Neural cell (in vitro differentiated cells): ENCODE results near the gene SLC7A1. TPM values are rescaled to one million over a fixed set of nuclear protein-coding genes. Genes with fewer than 3 reads are reported as not detected.

Experiments
- H2AFZ ChIP-seq: fragments of 200-600, 300-800 bp; sonication (generic), shearing (Covaris generic); 2 replicates; pipeline ENCODE4 v1.6.0; 2014; ENCODE audit warnings: low read depth, mild to moderate bottlenecking, antibody characterized with exemption, low read length, moderate library complexity
- H3F3A ChIP-seq: fragments of 200-600 bp; shearing (Covaris generic); 2 replicates; pipeline ENCODE4 v1.6.1; 2016; ENCODE audit warnings: mild to moderate bottlenecking, moderate library complexity, mixed read lengths, antibody characterized with exemption, low read length; ENCODE audit not compliant: insufficient read depth, poor library complexity, severe bottlenecking
- H3K27ac ChIP-seq: fragments of 200-600, 300-800 bp; sonication (generic), shearing (Covaris generic); 2 replicates; pipeline ENCODE4 v1.5.1; 2014; ENCODE audit warnings: mild to moderate bottlenecking, low read length, moderate library complexity
- H3K27me3 ChIP-seq: fragments of 300-800, 200-600 bp; sonication (generic), shearing (Covaris generic); 2 replicates; pipeline ENCODE4 v1.6.0; 2014; ENCODE audit warnings: mild to moderate bottlenecking, low read depth, low read length, moderate library complexity; ENCODE audit not compliant: insufficient read depth
- H3K36me3 ChIP-seq: fragments of 300-800, 200-600 bp; sonication (generic), shearing (Covaris generic); 2 replicates; pipeline ENCODE4 v1.5.1; 2014; ENCODE audit warnings: mild to moderate bottlenecking, antibody characterized with exemption, low read length, moderate library complexity; ENCODE audit not compliant: insufficient read depth
- H3K4me2 ChIP-seq: fragments of 300-800, 200-600 bp; sonication (generic), shearing (Covaris generic); 2 replicates; pipeline ENCODE4 v1.6.0; 2014; ENCODE audit warnings: mild to moderate bottlenecking, low read length
- H3K4me3 ChIP-seq: fragments of 300-800, 200-600 bp; sonication (generic), shearing (Covaris generic); 2 replicates; pipeline ENCODE4 v1.5.1; 2014; ENCODE audit warnings: mild to moderate bottlenecking, low read length, moderate library complexity
- H3K79me2 ChIP-seq: fragments of 200-600 bp; shearing (Covaris generic); replicated peaks from 2 replicates; pipeline ENCODE4 v1.6.0; 2014; ENCODE audit warnings: mild to moderate bottlenecking, low read length, moderate library complexity; ENCODE audit not compliant: insufficient read depth
- H3K9ac ChIP-seq: fragments of 300-800, 200-600 bp; sonication (generic), shearing (Covaris generic); 2 replicates; pipeline ENCODE4 v1.6.1; 2016; ENCODE audit warnings: mild to moderate bottlenecking, low read length, mixed read lengths
- H3K9me2 ChIP-seq: fragments of 200-600 bp; shearing (Covaris generic); 2 replicates; pipeline ENCODE4 v1.6.1; 2016; ENCODE audit warnings: mild to moderate bottlenecking, low read length, mixed read lengths; ENCODE audit not compliant: insufficient read depth
- H3K9me3 ChIP-seq: fragments of 200-600, 300-800 bp; sonication (generic), shearing (Covaris generic); 2 replicates; pipeline ENCODE4 v1.6.1; 2016; ENCODE audit warnings: mild to moderate bottlenecking, mixed run types, low read length, moderate library complexity, mixed read lengths
- H4K20me1 ChIP-seq: fragments of 200-600 bp; shearing (Covaris generic); 2 replicates; pipeline ENCODE4 v1.6.1; 2016; ENCODE audit warnings: mild to moderate bottlenecking, mixed run types; ENCODE audit not compliant: insufficient read depth
- EP300 ChIP-seq: fragments of 450-650 bp; conservative IDR thresholded peaks from 2 replicates; pipeline ENCODE4 v1.6.1; 2014; ENCODE audit warnings: antibody characterized with exemption, mild to moderate bottlenecking, moderate library complexity; ENCODE audit not compliant: poor library complexity, severe bottlenecking
- EZH2 ChIP-seq: fragments of 200-600, 300-800 bp; shearing (Covaris generic), sonication (generic); IDR thresholded peaks from 2 replicates; pipeline ENCODE4 v1.6.1; 2014; ENCODE audit warnings: antibody characterized with exemption, low read length, borderline replicate concordance, mild to moderate bottlenecking; ENCODE audit not compliant: insufficient read depth, poor library complexity, severe bottlenecking
- MXI1 ChIP-seq: fragments of 450-650 bp; conservative IDR thresholded peaks from 2 replicates; pipeline ENCODE4 v1.6.1; 2014; ENCODE audit warnings: antibody characterized with exemption, mild to moderate bottlenecking; ENCODE audit not compliant: poor library complexity, severe bottlenecking
- POLR2AphosphoS5 ChIP-seq: IDR thresholded peaks from 2 replicates; pipeline ENCODE4 v1.6.1; 2012
- RAD21 ChIP-seq: fragments of 450-650 bp; conservative IDR thresholded peaks from 2 replicates; pipeline ENCODE4 v1.6.1; 2014; ENCODE audit warnings: antibody characterized with exemption, mild to moderate bottlenecking, moderate library complexity
- SMC3 ChIP-seq: fragments of 450-650 bp; conservative IDR thresholded peaks from 2 replicates; pipeline ENCODE4 v1.6.1; 2014; ENCODE audit warnings: antibody characterized with exemption, mild to moderate bottlenecking, moderate library complexity; ENCODE audit not compliant: poor library complexity
- TAF1 ChIP-seq: IDR thresholded peaks from 2 replicates; pipeline ENCODE4 v1.6.1; 2012; ENCODE audit warnings: low read depth
- polyA plus RNA-seq: library from polyadenylated mRNA; depleted of rRNA; stranded (reverse); fragments of >200 nt; gene quantifications from 2 replicates; pipeline ENCODE4 v1.2.3, GENCODE V29; 2014
- TF ChIP-seq, protein P1 (sequence below): IDR thresholded peaks from 2 replicates; pipeline ENCODE4 v1.6.1; 2012; ENCODE audit warnings: borderline replicate concordance
- TF ChIP-seq, protein P2 (sequence below): fragments of 450-650 bp; IDR thresholded peaks from 2 replicates; pipeline ENCODE4 v1.5.1; 2014; ENCODE audit warnings: antibody characterized with exemption, mild to moderate bottlenecking, moderate library complexity; ENCODE audit not compliant: poor library complexity, severe bottlenecking

Gene SLC7A1
- polyA plus RNA-seq, 1 donor from 2014 or later, result 2.6 TPM

DNA sequence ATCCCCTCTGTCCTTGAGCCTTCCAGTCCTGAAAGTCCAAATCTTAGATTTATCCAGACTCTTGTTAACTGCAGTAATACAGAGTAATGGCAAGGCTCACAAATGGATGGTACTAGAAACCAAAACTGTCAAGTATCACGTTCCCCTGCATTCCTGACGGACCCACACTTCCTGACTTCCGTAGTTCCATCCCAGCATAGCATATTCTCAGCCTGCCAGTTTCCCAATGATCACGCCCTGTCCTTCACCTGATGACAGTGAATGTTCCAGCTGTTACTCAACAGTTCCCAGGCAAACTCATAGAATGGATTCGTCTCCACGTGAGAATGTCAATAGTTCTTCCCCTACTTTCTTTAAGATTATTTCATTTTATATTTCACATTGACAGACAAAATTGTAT, 33.6 kb downstream of the SLC7A1 start:
- no peaks in the 10 kb centered on the region for H3K9me2 ChIP-seq
- no peaks in the 10 kb centered on the region for H3K27me3 ChIP-seq
- H3K4me2 ChIP-seq, result no peak overlapping the region
- H3K4me3 ChIP-seq, result no peak overlapping the region
- peaks cover 7% of the 10 kb centered on the region for H3K9me3 ChIP-seq
- H2AFZ ChIP-seq, result no peak overlapping the region
- H3F3A ChIP-seq, result no peaks in the 10 kb centered on the region
- no peaks in the 10 kb centered on the region for H4K20me1 ChIP-seq
- peaks cover 3% of the 10 kb centered on the region for H3K79me2 ChIP-seq
- TF ChIP-seq TAF1 (no peak), POLR2AphosphoS5 (no peak), EP300 (no peak), EZH2 (no peak)
- TF ChIP-seq, protein P1, sequence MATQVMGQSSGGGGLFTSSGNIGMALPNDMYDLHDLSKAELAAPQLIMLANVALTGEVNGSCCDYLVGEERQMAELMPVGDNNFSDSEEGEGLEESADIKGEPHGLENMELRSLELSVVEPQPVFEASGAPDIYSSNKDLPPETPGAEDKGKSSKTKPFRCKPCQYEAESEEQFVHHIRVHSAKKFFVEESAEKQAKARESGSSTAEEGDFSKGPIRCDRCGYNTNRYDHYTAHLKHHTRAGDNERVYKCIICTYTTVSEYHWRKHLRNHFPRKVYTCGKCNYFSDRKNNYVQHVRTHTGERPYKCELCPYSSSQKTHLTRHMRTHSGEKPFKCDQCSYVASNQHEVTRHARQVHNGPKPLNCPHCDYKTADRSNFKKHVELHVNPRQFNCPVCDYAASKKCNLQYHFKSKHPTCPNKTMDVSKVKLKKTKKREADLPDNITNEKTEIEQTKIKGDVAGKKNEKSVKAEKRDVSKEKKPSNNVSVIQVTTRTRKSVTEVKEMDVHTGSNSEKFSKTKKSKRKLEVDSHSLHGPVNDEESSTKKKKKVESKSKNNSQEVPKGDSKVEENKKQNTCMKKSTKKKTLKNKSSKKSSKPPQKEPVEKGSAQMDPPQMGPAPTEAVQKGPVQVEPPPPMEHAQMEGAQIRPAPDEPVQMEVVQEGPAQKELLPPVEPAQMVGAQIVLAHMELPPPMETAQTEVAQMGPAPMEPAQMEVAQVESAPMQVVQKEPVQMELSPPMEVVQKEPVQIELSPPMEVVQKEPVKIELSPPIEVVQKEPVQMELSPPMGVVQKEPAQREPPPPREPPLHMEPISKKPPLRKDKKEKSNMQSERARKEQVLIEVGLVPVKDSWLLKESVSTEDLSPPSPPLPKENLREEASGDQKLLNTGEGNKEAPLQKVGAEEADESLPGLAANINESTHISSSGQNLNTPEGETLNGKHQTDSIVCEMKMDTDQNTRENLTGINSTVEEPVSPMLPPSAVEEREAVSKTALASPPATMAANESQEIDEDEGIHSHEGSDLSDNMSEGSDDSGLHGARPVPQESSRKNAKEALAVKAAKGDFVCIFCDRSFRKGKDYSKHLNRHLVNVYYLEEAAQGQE, result no peak
- TF ChIP-seq, protein P2, sequence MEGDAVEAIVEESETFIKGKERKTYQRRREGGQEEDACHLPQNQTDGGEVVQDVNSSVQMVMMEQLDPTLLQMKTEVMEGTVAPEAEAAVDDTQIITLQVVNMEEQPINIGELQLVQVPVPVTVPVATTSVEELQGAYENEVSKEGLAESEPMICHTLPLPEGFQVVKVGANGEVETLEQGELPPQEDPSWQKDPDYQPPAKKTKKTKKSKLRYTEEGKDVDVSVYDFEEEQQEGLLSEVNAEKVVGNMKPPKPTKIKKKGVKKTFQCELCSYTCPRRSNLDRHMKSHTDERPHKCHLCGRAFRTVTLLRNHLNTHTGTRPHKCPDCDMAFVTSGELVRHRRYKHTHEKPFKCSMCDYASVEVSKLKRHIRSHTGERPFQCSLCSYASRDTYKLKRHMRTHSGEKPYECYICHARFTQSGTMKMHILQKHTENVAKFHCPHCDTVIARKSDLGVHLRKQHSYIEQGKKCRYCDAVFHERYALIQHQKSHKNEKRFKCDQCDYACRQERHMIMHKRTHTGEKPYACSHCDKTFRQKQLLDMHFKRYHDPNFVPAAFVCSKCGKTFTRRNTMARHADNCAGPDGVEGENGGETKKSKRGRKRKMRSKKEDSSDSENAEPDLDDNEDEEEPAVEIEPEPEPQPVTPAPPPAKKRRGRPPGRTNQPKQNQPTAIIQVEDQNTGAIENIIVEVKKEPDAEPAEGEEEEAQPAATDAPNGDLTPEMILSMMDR, result no peak
- no peak overlapping the region for H3K27ac ChIP-seq
- H3K9ac ChIP-seq, result no peak overlapping the region
- H3K36me3 ChIP-seq, result no peaks in the 10 kb centered on the region

DNA sequence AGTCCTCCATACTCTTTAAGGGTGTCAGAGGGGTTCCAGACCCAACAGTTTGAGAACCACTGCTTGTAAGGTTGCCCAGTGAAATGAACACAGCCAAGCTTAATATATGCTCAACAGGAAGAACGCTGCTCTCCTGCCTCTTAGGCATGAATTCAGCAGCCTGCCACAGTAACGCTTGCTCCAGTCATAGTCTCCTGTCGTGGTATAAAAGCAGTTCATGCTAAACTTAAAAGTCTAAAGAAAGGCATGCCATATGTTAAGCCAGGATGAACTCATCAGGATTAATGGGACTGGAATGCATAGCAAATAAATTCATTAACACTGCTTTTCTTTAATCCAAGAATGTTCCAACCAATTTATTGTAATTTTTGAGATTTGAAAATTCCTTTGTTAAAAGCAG, 38.7 kb downstream of the SLC7A1 start:
- H3K36me3 ChIP-seq, result no peaks in the 10 kb centered on the region
- H3K27me3 ChIP-seq, result no peaks in the 10 kb centered on the region
- H3K79me2 ChIP-seq, result no peaks in the 10 kb centered on the region
- no peak overlapping the region for H3K4me3 ChIP-seq
- H3K27ac ChIP-seq, result no peak overlapping the region
- no peak for TF ChIP-seq POLR2AphosphoS5
- no peak for TF ChIP-seq EP300
- TF ChIP-seq, protein P1, result no peak
- TF ChIP-seq MXI1, result no peak
- TF ChIP-seq TAF1, result no peak
- no peak for TF ChIP-seq EZH2
- TF ChIP-seq SMC3, result no peak
- TF ChIP-seq RAD21, result no peak
- TF ChIP-seq, protein P2, result no peak
- H3K9me2 ChIP-seq, result no peaks in the 10 kb centered on the region
- H3K9ac ChIP-seq, result no peak overlapping the region
- no peak overlapping the region for H3K4me2 ChIP-seq
- no peaks in the 10 kb centered on the region for H3F3A ChIP-seq
- H3K9me3 ChIP-seq, result no peaks in the 10 kb centered on the region
- H2AFZ ChIP-seq, result no peak overlapping the region
- no peaks in the 10 kb centered on the region for H4K20me1 ChIP-seq
